ENCODE data around the gene KBTBD4.

- TF ChIP-seq CTCF (IDR thresholded peaks at IDR 0.05) (no peak), POLR2A (IDR thresholded peaks at IDR 0.05) (no peak)
These were observed 32.6 kb upstream of the KBTBD4 start for GRCh38 chr11:47611348-47611794.

Data from heart left ventricle (tissue), 13 donors.